GM18498 (cell line): Measurements from ENCODE around the gene ABCA1.
"Not testable (repeated sequence)": the region's sequence is repeated elsewhere in the genome, so short reads cannot be mapped to it uniquely, and the experiment has no call there.

Source experiments
- ATAC-seq: cut with Tn5 transposase; IDR thresholded peaks from one replicate; pipeline ENCODE4 v1.9.1; 2021; ENCODE audit warnings: mild to moderate bottlenecking, moderate library complexity; ENCODE audit not compliant: unreplicated experiment

Gene ABCA1

DNA sequence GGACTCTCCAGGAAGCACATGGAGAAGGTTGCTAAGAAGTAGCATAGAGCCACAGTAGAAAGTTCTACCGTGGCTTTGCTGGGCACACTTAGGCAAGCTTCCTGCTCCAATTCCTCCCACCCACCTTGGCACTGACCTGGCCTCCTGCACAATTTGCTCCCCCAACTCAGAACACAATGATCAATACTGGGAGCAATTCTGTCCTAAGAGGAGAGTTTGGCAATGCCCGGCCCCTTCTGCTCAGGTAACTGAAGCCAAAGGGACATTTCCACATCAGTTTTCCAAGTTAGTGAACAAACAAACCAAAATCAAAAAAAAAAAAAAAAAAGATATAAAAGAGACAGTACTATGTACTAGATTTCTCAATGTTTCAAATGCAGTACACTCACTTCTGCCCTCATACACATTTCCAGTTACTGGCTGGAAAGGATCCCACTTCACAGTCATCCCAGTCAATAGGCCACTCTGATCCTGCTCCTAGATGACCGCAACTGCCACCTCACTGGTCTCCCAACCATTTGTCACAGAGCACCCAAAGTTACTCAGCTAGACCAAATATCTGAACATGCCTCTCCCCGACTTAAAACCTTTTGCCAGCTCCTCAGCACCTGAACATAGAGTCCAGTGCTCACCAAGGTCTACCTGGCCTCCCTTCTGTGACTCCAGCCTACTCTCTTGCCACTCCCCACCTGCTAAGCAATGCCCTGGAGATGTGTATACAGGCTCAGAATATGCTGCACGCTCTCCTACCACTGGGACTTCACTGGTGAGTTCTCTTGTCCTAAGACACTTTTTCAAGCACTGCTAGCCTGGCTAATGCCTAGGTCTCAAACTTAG lies 21.3 kb downstream of the ABCA1 start:
- ATAC-seq: no peak

DNA sequence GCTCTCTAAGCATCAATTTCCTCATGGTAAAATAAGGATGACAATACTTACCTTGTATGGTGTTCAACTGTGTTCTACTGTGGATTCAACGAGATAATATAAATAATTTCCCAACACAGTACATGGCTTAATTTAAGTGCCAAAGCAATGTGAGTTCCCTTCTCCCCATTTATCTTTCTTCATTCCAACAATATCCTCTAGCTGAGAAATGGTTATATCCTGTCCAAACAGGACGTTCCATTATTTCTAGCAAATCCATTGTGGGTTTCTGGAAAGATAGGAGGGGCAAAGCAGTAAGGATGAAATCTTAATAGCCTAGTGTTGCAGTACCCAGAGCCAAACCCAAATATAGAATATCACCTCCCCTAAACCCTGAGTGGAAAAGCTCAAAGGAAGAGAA lies 22.0 kb downstream of the ABCA1 start:
- no peak for ATAC-seq

DNA sequence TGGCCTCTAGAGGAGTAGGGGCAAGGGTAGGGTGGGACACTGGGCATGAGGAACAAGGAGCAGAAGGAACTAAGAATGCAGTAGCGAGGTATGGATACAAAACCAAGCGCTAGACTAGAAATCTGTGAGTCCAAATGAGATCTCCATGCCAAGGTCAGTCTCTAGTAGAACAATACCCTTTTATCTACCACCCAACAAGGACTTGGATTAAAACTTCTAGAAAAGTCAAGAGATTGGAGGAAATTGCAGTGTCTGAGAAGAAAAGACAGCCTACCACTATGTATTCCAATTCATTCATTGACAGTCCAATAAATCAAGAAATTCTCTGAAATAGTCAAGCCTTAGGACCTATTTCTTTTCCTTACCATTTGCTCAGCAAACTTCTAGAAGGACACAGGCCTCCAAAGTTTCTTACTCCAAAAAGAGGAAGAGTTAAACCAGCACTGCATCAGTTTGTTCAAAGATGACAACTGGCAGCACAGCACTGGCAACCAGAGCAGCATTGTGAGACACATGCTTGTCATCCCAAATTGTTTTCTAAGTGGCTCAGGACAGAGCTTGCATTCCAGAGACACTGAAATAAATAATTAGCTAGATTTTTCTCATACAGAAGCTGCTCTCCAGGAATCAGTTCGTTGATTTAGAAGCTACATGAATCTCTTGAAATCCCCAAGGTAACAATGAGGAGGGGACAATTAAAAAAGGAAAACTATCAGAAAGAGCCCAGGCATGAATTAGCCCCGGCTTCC lies 22.6 kb downstream of the ABCA1 start:
- ATAC-seq: no peak

DNA sequence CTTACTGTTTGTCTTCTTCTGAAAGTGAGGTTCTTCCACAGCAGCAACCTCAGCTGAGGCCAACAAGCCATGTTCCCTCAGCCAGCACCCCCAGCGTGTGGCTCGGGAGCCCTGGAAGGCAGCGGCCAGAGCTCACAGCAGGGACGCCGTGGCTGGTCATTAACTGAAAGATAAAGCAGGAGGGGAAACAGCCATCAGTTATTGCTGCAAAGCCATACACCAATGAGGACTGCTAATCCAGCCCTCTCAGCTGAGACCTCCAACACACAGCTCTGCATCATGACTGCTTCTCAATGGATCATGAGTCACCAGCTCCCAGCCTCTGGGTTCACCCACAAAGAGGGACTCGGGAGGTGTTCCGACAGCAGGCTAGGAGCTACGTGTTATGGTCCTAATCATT lies 24.3 kb downstream of the ABCA1 start:
- ATAC-seq: no peak

DNA sequence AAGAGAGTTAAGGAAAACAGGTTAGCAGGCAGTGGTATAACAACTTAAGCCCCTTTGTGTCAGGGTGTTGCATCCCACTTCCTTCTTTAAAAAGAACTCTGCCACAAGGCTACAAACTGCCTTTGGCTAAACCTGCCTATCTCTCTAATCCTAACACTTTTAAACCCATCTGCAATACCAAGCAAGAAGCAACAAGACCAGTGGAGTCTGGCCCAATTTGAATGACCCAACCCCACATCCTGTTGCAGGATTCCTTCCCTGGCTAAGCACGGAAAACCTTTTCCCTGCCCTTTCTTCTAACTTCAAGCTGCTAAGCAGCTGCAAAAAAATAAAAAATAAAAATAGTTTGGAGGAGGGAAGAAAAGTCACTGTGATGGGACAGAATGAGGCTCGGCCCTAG lies 27.1 kb downstream of the ABCA1 start:
- no peak for ATAC-seq

DNA sequence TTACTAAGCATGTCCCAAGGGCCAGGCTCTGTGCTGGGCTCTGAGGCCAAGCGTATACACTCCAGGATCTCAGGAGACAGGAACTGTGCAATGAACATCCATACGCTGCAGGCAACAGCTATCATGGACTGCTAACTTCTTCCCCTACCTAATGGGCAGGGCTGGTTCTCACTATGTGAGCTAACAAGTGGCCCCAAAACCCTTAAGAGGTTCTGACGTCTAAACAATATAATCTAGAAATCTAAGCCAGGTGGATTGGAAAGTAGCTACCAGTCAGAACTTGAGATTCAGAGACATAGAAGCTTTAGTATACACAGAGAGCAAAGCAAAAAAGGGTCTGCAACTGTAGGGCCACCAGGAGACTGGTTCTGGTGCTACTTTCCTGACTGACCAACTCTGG lies 27.6 kb downstream of the ABCA1 start:
- ATAC-seq: no peak

DNA sequence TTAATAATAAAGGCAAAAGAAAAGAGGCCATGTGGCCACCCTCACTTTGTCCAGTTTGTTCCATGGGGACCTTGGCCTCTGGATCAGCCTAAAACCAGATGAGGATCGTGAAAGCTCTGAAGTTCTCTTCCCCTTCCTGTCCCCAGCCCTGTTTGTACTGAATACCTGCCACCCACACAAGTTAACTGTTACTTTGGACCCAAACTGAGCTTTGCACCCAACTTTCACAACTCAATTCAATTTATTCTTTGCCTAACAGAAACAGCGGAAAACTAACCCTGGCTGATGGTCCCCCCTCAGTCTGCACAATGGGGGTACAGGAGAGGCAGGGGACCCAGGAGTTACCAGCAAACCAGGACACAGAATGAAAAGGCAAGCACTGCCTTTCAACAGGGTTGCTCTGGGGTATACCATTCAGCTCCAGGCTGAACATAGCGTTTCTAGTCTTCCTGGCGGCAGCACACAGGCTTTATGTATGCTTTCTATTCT lies 28.2 kb downstream of the ABCA1 start:
- no peak for ATAC-seq

DNA sequence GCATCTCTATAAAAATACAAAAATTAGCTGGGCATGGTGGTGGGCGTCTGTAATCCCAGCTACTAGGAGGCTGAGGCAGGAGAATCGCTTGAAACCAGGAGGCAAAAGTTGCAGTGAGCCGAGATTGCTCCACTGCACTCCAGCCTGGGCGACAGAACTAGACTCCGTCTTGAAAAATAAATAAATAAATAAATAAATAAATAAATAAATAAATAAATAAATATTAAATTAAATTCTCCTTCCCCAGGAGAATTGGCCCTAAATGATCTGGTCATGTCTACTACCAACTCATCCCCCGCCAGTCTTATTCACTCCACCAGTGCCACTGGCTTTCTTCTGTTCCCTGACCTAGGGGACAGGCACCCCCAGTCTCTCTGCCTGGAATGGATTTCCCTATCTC lies 29.6 kb downstream of the ABCA1 start:
- not testable (repeated sequence) for ATAC-seq

DNA sequence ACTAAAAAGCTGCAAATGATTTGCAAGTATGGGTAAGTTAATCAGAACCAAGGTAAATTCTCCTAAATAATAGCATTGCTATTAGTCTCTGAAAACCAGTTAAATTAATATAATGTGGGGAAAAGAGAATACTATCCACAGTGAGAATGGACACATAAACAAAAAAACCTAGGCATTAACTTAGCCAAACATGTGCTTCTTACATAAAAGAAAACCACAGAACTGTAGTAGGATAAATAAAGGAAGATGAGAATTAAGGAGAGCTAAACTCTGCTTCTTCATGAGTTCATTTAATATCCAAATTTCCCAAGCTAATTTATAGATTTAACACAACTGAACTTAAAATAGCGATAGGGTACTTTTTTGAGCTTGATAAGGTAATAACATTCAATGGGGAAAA lies 31.8 kb downstream of the ABCA1 start:
- no peak for ATAC-seq

DNA sequence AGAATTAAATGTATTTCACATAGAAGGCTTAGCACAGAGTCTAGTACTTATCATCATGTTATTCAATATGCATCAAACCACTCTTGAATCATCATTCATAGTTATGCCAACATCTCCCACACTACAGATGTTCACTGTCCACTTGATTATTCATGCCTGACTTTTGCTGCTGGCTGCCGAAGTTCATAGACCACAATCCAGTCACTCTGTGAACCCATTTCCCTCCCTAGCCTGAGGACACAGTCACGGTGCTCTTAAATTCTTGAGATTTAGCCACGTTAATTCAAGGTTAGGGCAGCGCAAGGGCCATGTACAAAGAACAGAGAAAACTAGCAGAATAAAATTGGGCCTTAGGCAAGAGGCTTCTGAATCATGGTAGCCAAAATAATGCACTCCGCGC lies 32.4 kb downstream of the ABCA1 start:
- no peak for ATAC-seq

DNA sequence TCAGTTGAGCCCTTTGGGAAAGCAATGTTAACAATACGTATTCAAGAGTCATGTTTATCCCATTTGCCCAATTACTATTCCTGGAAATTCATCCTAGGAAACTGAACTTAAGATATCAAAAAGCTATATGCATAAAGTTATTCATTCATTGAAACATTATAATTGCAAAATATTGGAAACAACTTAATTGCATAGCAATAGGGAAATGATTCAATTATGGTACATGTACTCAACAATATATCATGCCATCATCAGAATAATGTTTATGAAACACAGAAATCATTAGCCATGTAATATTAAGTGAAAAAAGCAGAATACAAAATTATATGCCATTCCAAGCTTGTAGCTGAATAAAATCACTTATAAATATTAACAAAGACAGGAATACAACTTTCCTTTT lies 35.3 kb downstream of the ABCA1 start:
- no peak for ATAC-seq

DNA sequence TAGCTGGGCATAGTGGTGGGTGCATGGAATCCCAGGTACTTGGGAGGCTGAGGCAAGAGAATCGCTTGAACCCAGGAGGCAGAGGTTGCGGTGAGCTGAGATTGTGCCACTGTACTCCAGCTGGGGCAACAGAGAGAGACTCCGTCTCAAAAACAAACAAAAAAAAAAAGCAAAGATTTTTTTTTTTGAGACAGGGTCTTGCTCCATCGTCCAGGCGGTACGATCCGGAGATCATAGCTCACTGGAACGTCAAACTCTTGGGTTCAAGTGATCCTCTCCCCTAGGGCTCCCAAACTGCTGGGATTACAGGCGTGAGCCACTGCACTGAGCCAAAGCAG lies 37.6 kb downstream of the ABCA1 start:
- ATAC-seq: no peak

DNA sequence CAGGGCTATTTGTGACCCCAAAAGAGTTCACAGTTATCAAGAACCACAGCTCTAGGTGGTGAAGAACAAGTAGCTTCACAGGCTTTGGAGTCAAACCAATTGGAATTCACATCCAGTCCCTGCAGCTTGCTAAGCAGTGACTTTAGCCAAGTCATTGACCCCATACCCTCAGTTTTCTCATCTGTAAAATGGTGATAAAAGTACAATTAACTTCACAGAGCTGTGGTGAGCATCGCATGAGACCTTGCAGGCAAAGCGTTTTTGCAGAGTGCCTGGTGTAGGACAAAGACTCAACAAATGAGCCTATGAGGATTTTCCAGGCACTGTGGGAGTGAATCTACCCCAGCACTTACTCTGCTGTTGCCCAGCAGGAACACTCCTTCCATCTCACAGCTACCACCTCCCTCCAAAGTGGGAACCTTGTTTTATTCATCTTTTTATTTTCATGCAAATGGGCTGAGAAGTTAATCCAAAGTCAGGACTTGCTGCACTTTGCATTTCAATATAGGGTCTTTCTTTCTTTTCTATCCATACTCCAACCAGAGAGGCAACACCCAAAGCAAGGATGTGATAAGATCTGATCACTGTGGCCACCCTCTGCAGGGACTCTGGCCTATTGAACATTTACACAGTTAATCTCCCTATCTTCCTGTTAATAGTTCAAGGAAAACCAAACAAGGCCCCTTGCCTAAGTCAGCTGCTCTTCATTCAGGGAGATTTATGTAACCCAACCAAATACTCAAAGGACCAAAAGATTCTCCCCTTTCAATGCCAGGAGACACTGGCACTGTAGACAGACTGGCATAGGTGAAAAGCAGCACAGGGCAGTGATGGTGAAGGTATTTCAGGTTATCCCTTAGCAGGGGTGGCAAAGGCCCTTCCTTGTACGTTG lies 41.9 kb downstream of the ABCA1 start:
- no peak for ATAC-seq

DNA sequence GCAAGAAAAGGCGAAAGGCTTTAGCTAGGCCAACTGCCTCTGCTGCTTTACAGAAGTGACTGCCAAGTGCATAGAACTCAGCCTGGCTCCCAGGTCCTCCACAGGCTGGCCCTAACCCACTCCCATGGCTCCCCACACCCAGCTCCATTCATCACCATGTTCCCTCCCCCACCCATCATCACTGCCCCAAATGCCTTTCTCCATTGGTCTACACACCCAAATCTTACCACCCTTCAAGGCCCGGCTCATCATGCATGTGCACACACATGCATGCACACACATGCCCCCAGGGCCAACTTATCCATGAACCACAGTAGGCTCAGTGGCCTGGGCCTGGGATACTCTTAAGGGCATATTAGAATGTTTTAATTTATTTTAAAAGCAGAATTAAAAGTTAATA lies 44.8 kb downstream of the ABCA1 start:
- no peak for ATAC-seq

DNA sequence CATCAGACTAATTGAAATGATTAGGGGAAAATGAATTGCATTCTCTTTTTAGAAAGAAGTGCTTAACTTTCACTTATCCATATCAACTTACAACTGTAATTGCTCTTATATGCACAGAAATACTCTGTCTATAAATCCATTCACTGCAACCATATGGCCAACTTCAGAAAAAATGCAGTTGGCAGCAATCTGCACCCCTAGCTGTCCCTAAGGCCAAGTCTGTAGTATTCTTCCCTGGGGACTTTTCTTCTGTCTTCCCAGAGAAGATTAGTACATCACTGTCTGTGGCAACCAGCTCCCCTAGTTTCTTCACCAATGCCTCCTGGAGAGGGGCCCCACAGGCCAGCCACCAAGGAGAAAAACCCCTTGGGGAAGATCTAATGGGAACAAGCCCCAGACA lies 45.4 kb downstream of the ABCA1 start:
- ATAC-seq: no peak

DNA sequence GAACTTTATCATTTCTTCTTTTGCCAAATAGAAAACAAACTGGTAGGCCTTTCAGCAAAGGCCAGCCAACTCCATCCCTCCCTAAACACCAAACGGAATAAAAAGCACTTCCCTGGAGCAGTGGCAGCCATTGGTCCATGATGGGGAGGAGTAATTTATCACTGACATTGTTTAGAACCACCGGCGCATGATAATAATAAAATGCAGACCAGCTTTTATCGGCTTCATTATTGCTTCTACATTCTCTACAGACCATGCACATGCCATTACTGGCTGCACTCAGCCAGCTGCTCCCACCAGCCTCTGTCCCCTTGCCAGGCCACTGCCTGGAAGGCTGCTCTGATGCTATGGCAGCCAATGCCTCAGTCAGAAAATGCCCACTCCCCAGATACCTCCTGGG lies 45.9 kb downstream of the ABCA1 start:
- no peak for ATAC-seq

DNA sequence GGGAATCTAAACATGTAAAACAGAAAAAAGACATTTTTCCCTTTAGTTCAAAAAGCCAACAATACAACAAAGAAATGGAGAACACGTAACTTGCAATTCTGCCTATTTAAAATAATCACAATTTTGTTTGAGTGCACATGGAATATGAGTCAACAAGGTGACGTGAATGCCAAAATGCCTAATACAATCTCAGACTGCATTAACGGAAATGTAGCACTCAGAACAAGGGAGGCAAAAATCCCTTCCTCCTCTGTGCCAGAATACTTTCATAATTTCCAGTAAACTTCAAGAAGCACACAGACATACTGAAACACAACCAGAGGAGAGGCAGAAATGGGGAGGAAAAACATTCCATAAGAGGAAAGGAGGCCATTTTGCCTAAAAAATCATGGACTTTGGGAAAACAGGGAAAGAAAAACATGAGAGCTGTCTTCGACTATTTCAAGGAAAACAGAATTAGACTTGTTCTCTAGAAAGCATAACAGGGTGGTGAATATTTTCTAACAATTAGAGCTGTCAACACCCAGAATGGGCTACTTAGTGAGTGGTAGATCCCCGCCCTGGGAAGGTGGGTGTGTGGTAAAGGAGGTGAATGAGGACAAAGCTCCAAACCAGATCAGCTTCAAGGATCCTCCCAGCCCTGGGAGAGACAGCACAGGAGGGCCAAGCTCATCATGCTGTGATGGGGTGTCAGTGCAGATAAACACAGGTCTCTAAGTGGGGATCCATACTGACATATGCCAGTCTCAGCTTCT lies 48.2 kb downstream of the ABCA1 start:
- ATAC-seq: no peak

DNA sequence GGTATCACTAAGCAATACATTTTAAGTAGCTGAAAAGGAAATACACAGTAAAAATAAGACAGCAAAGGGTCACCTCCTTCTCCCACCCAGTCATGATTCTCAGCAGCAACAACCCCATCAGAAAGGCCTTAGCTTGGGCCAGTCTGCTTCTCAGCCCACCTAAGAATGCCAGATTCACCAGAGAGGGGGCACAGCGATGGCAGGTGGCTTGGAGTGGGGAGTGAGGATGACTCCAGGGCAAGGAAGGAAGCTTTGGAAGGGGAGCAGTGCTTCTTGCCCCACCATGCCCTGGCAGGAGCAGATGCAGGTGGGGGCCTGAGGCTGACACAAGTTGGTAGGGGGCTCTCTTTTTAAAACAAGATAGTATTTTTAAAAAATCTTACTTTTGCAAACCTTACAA lies 51.4 kb downstream of the ABCA1 start:
- no peak for ATAC-seq

DNA sequence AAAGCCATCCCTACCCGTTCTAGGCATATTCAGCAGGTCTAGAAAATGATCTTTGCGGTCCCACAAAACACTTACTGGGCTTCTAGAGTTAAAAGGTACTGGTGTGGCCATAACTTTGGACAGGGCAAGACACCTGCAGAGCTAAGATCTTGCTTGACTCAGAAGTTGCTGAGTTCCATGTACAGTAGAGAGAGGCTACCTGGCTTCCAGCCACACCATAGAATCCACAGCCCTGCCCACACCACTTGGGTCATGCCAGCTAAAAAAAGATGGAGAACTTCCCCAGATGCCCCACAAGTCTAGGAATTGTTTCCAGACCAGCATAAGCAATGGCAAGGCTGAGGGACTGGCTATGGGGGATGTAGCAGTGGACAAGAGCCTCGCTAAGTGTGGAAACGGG lies 52.1 kb downstream of the ABCA1 start:
- ATAC-seq: no peak

DNA sequence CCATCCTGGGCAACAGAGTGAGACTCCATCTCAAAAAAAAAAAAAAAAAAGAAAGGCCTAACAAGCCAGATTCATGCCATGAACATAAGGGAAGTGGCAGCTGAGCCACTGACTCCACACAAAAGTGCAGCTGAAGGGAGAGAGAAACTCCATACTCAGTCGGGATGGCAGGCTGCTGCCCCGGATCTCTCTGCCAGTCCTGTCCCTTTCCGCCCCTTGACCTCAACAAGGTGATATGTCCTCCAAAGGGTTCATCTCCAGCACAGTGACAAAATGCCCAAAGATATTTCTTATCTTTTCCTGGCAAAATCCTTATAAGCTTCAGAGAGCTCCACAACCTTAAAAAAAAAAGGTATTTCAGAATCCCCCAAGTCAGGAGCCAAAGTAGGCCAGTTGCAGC lies 52.6 kb downstream of the ABCA1 start:
- no peak for ATAC-seq

DNA sequence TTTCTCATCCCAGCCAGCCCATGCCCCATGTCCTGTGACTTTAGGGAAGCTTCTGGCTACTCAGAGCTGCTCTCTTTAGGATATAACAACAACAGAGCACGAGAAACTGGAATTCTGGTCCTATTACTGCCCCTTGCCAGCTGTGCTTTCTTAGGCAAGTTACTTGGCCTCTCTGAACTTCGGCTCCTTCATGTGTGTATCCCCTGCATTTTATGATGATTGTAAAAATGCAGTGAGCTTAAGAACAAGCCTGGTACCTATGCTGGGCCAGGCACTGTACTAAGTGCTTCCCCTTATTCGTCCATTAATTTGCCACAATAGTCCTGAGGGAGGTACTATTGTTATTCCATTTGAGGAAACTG lies 54.5 kb downstream of the ABCA1 start:
- no peak for ATAC-seq
